ENCODE results near the gene ZNF513. TPM values are rescaled to one million over a fixed set of nuclear protein-coding genes. Genes with fewer than 3 reads are reported as not detected.

The ZNF513 gene
- total RNA-seq, 1 experiment from 2014 or later = 23.6 TPM

DNA sequence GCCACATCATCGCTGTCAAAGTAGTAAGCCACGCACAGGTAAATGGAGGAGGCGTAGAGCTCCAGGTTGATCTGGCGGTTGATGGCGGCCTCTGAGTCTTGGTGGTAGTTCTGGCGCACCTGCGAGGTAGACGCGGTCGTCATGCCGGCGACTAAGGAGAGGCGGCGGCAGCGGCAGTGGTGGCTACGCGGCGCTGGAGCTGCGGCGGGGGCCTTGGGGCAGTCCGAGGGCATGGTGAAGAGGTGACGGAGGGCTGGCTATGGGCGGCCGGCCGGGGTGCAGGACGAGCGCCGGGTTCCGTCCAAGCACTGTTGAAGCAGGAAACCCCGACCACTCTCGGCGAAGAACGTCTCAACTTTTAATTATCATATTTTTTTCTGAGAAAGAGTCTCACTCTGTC lies 12.7 kb upstream of the ZNF513 start:
- ChIA-PET POLR2A (no interaction called here), CTCF (no interaction called here)
- H3K4me3 Mint-ChIP-seq = no peak overlapping the region
- no peaks in the 10 kb centered on the region for H3K4me1 Mint-ChIP-seq
- H3K27me3 Mint-ChIP-seq (ENCODE audit: low read depth) = no peaks in the 10 kb centered on the region
- no peaks in the 10 kb centered on the region for H3K9me3 Mint-ChIP-seq
- H3K27ac Mint-ChIP-seq = no peak overlapping the region
- ATAC-seq (no peak), DNase-seq (ENCODE audit: low spot score) (no peak)
- H3K36me3 Mint-ChIP-seq = peaks cover 14% of the 10 kb centered on the region
- TF ChIP-seq RORB (CRISPR knock-in tag; IDR thresholded peaks at IDR 0.05) (no peak), ZNF671 (CRISPR knock-in tag; IDR thresholded peaks at IDR 0.05) (no peak), FOXP4 (CRISPR knock-in tag; IDR thresholded peaks at IDR 0.05) (no peak), CREB1 (CRISPR knock-in tag; IDR thresholded peaks at IDR 0.05) (no peak), KAT7 (CRISPR knock-in tag; IDR thresholded peaks at IDR 0.05; ENCODE audit: borderline replicate concordance) (no peak), ZNF219 (CRISPR knock-in tag; IDR thresholded peaks at IDR 0.05; ENCODE audit: borderline replicate concordance) (no peak), ZNF232 (CRISPR knock-in tag; IDR thresholded peaks at IDR 0.05) (no peak), NR1H2 (CRISPR knock-in tag; IDR thresholded peaks at IDR 0.05) (no peak), ETV6 (CRISPR knock-in tag; IDR thresholded peaks at IDR 0.05) (no peak), IRF1 (CRISPR knock-in tag; IDR thresholded peaks at IDR 0.05) (no peak), NFATC4 (CRISPR knock-in tag; IDR thresholded peaks at IDR 0.05) (no peak), IRF2 (CRISPR knock-in tag; IDR thresholded peaks at IDR 0.05; ENCODE audit: borderline replicate concordance, low read depth) (no peak), CBFB (CRISPR knock-in tag; IDR thresholded peaks at IDR 0.05; ENCODE audit: low read depth) (no peak), ELF4 (CRISPR knock-in tag; IDR thresholded peaks at IDR 0.05; ENCODE audit: low read depth) (no peak), ZNF263 (CRISPR knock-in tag; IDR thresholded peaks at IDR 0.05; ENCODE audit: low read depth) (no peak)
- TF ChIP-seq, protein P1, sequence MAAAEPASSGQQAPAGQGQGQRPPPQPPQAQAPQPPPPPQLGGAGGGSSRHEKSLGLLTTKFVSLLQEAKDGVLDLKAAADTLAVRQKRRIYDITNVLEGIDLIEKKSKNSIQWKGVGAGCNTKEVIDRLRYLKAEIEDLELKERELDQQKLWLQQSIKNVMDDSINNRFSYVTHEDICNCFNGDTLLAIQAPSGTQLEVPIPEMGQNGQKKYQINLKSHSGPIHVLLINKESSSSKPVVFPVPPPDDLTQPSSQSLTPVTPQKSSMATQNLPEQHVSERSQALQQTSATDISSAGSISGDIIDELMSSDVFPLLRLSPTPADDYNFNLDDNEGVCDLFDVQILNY (CRISPR knock-in tag; IDR thresholded peaks at IDR 0.05) = no peak
- TF ChIP-seq, protein P2, sequence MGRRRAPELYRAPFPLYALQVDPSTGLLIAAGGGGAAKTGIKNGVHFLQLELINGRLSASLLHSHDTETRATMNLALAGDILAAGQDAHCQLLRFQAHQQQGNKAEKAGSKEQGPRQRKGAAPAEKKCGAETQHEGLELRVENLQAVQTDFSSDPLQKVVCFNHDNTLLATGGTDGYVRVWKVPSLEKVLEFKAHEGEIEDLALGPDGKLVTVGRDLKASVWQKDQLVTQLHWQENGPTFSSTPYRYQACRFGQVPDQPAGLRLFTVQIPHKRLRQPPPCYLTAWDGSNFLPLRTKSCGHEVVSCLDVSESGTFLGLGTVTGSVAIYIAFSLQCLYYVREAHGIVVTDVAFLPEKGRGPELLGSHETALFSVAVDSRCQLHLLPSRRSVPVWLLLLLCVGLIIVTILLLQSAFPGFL (CRISPR knock-in tag; IDR thresholded peaks at IDR 0.05; ENCODE audit: borderline replicate concordance) = no peak
- TF ChIP-seq, protein P3, sequence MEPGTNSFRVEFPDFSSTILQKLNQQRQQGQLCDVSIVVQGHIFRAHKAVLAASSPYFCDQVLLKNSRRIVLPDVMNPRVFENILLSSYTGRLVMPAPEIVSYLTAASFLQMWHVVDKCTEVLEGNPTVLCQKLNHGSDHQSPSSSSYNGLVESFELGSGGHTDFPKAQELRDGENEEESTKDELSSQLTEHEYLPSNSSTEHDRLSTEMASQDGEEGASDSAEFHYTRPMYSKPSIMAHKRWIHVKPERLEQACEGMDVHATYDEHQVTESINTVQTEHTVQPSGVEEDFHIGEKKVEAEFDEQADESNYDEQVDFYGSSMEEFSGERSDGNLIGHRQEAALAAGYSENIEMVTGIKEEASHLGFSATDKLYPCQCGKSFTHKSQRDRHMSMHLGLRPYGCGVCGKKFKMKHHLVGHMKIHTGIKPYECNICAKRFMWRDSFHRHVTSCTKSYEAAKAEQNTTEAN (CRISPR knock-in tag; IDR thresholded peaks at IDR 0.05) = no peak
- TF ChIP-seq, protein P4, sequence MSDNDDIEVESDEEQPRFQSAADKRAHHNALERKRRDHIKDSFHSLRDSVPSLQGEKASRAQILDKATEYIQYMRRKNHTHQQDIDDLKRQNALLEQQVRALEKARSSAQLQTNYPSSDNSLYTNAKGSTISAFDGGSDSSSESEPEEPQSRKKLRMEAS (CRISPR knock-in tag; IDR thresholded peaks at IDR 0.05) = no peak

DNA sequence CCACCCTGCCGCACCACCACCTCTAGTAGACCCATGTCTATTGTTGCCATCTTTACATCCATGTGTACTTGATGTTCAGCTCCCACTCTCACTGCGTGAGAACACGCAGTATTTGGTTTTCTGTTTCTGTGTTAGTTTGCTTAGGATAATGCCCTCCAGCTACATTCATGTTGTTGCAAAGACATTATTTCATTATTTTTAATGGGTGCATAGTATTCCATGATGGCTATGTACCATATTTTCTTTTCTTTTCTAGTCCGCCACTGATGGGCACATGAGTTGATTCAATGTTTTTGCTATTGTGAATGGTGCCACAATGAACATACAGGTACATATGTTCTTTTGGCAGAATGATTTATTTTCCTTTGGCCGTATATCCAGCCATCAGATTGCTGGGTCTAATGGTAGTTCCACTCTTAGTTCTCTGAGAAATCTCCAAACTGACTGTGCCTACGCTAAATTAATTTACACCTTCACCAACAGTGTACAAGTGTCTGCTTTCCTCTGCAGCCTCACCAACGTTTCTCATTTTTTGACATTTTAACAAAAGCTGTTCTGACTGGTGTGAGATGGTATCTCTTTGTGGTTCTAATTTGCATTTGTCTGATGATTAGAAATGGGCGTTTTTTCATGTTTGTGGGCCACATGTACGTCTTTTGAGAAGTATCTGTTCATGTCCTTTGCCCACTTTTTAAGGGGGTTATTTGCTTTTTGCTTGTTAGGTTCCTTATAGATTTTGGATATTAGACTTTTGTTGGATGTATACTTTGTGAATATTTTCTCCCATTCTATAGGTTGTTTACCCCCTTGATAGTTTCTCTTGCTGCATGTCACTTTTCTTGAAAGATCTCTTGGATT lies 10.5 kb upstream of the ZNF513 start:
- ChIA-PET CTCF (no interaction called here), POLR2A (interaction anchor here (0.6 kb wide), 1 partner anchor 73 kb away, joined by 11 read pairs; no protein-coding TSS in a partner anchor)
- no peak for TF ChIP-seq ZNF138 (CRISPR knock-in tag; conservative IDR thresholded peaks at IDR 0.05)
- no peak for TF ChIP-seq ZNF121 (CRISPR knock-in tag; IDR thresholded peaks at IDR 0.05)
- TF ChIP-seq, protein P5, sequence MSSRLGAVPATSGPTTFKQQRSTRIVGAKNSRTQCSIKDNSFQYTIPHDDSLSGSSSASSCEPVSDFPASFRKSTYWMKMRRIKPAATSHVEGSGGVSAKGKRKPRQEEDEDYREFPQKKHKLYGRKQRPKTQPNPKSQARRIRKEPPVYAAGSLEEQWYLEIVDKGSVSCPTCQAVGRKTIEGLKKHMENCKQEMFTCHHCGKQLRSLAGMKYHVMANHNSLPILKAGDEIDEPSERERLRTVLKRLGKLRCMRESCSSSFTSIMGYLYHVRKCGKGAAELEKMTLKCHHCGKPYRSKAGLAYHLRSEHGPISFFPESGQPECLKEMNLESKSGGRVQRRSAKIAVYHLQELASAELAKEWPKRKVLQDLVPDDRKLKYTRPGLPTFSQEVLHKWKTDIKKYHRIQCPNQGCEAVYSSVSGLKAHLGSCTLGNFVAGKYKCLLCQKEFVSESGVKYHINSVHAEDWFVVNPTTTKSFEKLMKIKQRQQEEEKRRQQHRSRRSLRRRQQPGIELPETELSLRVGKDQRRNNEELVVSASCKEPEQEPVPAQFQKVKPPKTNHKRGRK (CRISPR knock-in tag; IDR thresholded peaks at IDR 0.05; ENCODE audit: borderline replicate concordance) = no peak
- no peak for TF ChIP-seq ZNF263 (CRISPR knock-in tag; IDR thresholded peaks at IDR 0.05; ENCODE audit: low read depth)
- no peak for TF ChIP-seq TEAD1 (CRISPR knock-in tag; IDR thresholded peaks at IDR 0.05)
- TF ChIP-seq IRF2 (CRISPR knock-in tag; IDR thresholded peaks at IDR 0.05; ENCODE audit: borderline replicate concordance, low read depth) = no peak
- TF ChIP-seq TCF7 (CRISPR knock-in tag; IDR thresholded peaks at IDR 0.05; ENCODE audit: low read depth) = no peak
- TF ChIP-seq NFYB (CRISPR knock-in tag; conservative IDR thresholded peaks at IDR 0.05; ENCODE audit: low read depth) = no peak
- TF ChIP-seq SP1 (CRISPR knock-in tag; conservative IDR thresholded peaks at IDR 0.05) = no peak
- no peak for TF ChIP-seq ZNF423 (CRISPR knock-in tag; IDR thresholded peaks at IDR 0.05)

More for the DNA sequence above, 10.5 kb upstream of the ZNF513 start:
- Mint-ChIP-seq H3K36me3 (peaks cover 19% of the 10 kb centered on the region), H3K27me3 (ENCODE audit: low read depth) (no peaks in the 10 kb centered on the region), H3K4me1 (no peaks in the 10 kb centered on the region), H3K27ac (no peak overlapping the region; the same call in 1 of the 2 replicates), H3K9me3 (no peaks in the 10 kb centered on the region), H3K4me3 (no peak overlapping the region)
- DNase-seq (ENCODE audit: low spot score) (no peak), ATAC-seq (no peak)

All from WTC11 (cell line).